T-helper 2 cell treated with Interferon-gamma antibody and Interleukin-4, amounts not matched to agents 5 μg/mL and 100 μg/mL, for 36 hours (primary cell): ENCODE data around the gene MPV17L2.

Experiments
- DNase-seq: peaks from one replicate; pipeline ENCODE4 v3.0.0; 2021; ENCODE audit warnings: low spot score
- H3K27ac Mint-ChIP-seq: one replicate; pipeline ENCODE4 v1.8.0; 2021; ENCODE audit warnings: mild to moderate bottlenecking, mixed read lengths
- H3K27me3 Mint-ChIP-seq: one replicate; pipeline ENCODE4 v1.8.0; 2021; ENCODE audit warnings: low read depth, mixed read lengths
- H3K36me3 Mint-ChIP-seq: one replicate; pipeline ENCODE4 v1.8.0; 2021; ENCODE audit warnings: low read depth, mixed read lengths
- H3K4me1 Mint-ChIP-seq: one replicate; pipeline ENCODE4 v1.8.0; 2021; ENCODE audit warnings: low read depth, mixed read lengths
- H3K4me3 Mint-ChIP-seq: one replicate; pipeline ENCODE4 v1.8.0; 2022; ENCODE audit warnings: mild to moderate bottlenecking, moderate library complexity, mixed read lengths
- H3K9me3 Mint-ChIP-seq: one replicate; pipeline ENCODE4 v1.8.0; 2021; ENCODE audit warnings: mixed read lengths

The MPV17L2 gene

GRCh38 chr19:18191640-18192062, 1.4 kb upstream of the MPV17L2 start:
- Mint-ChIP-seq H3K27me3 (no peaks in the 10 kb centered on the region), H3K4me1 (peaks cover 16% of the 10 kb centered on the region), H3K36me3 (no peaks in the 10 kb centered on the region), H3K9me3 (no peaks in the 10 kb centered on the region), H3K27ac (peak overlapping the region; percentile 89), H3K4me3 (peak overlapping the region; percentile 83)
- no peak for DNase-seq

GRCh38 chr19:18193388-18194180, 566 bp downstream of the MPV17L2 start:
- H3K27ac Mint-ChIP-seq = peak overlapping the region; percentile 89
- H3K9me3 Mint-ChIP-seq = no peaks in the 10 kb centered on the region
- H3K4me1 Mint-ChIP-seq = peaks cover 16% of the 10 kb centered on the region
- no peaks in the 10 kb centered on the region for H3K27me3 Mint-ChIP-seq
- H3K4me3 Mint-ChIP-seq = peak overlapping the region; percentile 83
- DNase-seq = no peak
- H3K36me3 Mint-ChIP-seq = peaks cover 5% of the 10 kb centered on the region

- Mint-ChIP-seq H3K27me3 (no peaks in the 10 kb centered on the region), H3K27ac (peak overlapping the region; percentile 79), H3K36me3 (peaks cover 5% of the 10 kb centered on the region), H3K9me3 (no peaks in the 10 kb centered on the region), H3K4me1 (peaks cover 16% of the 10 kb centered on the region), H3K4me3 (peak overlapping the region; percentile 83)
- no peak for DNase-seq
These were observed 1.1 kb downstream of the MPV17L2 start for GRCh38 chr19:18194181-18194530.

DNA sequence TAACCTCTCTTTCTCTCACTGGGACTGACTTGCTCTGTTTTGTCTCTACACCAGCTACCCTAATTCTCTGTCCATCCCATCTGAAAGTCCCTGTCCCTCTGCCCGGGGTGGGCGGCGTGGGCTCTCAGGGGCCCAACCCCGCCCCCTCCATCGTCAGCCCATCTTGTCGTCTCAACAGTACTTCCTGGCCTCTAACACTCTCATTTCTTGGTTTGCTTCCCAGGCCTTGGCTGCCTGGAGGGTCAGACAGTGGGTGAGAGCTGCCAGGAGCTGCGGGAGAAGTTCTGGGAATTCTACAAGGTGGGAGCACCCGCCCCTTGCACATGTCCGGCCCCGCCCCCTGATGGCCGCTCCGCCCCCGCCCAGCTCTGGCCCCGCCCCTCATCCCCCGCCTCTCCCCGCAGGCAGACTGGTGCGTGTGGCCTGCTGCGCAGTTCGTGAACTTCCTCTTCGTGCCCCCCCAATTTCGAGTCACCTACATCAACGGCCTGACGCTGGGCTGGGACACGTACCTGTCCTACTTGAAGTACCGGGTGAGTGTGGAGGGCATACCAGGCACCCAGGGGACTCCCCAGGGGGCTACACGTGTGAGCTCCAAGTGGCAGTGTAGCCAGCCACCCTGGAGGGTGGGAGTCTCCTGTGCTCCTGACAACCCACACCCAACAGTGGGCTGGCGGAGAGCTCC, 1.7 kb downstream of the MPV17L2 start:
- no peaks in the 10 kb centered on the region for H3K9me3 Mint-ChIP-seq
- no peaks in the 10 kb centered on the region for H3K27me3 Mint-ChIP-seq
- peaks cover 16% of the 10 kb centered on the region for H3K4me1 Mint-ChIP-seq
- peak overlapping the region; percentile 79 for H3K27ac Mint-ChIP-seq
- H3K4me3 Mint-ChIP-seq = peak overlapping the region; percentile 83
- DNase-seq = no peak
- peaks cover 5% of the 10 kb centered on the region for H3K36me3 Mint-ChIP-seq

DNA sequence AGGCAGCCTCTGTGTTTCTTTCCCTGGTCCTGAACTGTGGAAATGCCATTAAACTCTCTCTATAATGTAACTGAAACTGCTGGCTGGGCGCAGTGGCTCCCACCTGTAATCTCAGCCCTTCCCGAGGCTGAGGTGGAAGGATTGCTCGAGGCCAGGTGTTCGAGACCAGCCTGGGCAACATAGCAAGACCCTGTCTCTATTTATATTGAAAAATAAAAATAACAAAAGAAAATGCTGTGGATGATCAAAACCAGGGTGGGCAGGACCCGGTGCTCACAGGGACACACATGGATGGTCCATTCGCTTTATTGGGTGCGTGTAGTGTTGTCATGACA, 3.5 kb downstream of the MPV17L2 start:
- Mint-ChIP-seq H3K4me1 (peaks cover 18% of the 10 kb centered on the region), H3K36me3 (peaks cover 5% of the 10 kb centered on the region), H3K9me3 (no peaks in the 10 kb centered on the region), H3K27me3 (no peaks in the 10 kb centered on the region), H3K27ac (no peak overlapping the region), H3K4me3 (no peak overlapping the region)
- no peak for DNase-seq

DNA sequence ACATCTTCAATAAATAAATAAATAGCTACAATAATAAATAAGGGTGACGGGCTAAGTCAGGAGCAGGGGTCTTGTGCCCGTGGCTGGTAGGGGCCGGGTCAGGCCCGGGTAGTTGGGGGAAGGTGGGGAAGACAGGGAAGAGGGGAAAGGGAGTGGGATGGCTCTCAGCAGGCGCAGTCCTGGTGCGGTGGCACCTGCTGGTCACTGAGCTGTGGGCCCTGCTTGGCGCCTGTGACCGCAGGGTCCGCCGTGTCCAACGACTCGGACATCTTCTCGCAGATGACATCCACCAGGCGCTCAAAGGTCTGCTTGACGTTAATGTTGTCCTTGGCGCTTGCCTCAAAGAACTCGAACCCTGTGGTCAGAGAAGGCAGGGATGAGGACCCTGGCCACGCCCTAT, 4.3 kb downstream of the MPV17L2 start:
- Mint-ChIP-seq H3K27me3 (no peaks in the 10 kb centered on the region), H3K4me1 (peaks cover 13% of the 10 kb centered on the region), H3K36me3 (peaks cover 9% of the 10 kb centered on the region), H3K27ac (no peak overlapping the region), H3K4me3 (no peak overlapping the region), H3K9me3 (no peaks in the 10 kb centered on the region)
- DNase-seq = no peak

DNA sequence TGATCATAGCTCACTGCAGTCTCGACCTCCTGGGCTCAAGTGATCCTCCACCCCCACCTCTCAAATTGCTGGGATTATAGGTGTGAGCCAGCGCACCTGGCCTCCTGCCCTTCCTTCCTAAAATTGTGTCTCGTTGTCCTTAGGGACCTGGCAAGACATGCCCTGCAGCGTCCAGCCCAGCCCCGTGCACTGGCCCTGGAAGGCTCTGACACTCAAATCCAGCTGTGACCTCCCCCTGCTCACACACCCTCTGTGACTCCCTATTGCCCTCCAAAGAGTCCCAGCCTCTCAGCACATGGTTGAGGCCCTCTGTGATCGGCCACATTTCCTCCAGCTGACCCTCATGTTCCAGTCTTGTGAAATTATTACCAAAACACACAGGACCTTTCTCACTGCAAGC, 4.9 kb downstream of the MPV17L2 start:
- Mint-ChIP-seq H3K27ac (no peak overlapping the region), H3K36me3 (peaks cover 9% of the 10 kb centered on the region), H3K27me3 (no peaks in the 10 kb centered on the region)

DNA sequence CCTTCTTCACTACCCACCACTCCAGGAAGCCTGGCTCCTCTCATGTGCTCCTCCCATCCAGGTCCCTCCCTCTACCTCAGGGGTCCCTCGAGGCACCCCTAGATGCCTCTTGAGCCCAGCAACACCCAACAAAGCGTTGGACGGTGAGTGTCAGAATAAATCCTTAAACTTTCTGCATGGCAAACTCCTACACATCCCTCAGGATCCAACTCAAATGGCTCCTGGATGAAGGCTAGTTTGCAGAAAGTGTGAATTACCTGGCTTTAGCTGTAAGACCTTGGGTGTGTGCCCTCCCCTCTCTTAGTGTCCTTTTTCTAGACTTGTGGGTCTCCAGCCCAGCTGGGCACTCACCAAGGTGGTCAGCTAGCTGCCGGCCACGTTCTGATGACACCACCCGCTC, 5.4 kb downstream of the MPV17L2 start:
- no peak overlapping the region for H3K4me3 Mint-ChIP-seq
- H3K4me1 Mint-ChIP-seq = peaks cover 15% of the 10 kb centered on the region
- no peak for DNase-seq
- no peak overlapping the region for H3K27ac Mint-ChIP-seq
- H3K9me3 Mint-ChIP-seq = no peaks in the 10 kb centered on the region
- no peaks in the 10 kb centered on the region for H3K27me3 Mint-ChIP-seq
- peaks cover 9% of the 10 kb centered on the region for H3K36me3 Mint-ChIP-seq

More for the DNA sequence above, 4.9 kb downstream of the MPV17L2 start:
- no peak overlapping the region for H3K4me3 Mint-ChIP-seq
- no peak for DNase-seq
- peaks cover 11% of the 10 kb centered on the region for H3K4me1 Mint-ChIP-seq
- no peaks in the 10 kb centered on the region for H3K9me3 Mint-ChIP-seq

DNA sequence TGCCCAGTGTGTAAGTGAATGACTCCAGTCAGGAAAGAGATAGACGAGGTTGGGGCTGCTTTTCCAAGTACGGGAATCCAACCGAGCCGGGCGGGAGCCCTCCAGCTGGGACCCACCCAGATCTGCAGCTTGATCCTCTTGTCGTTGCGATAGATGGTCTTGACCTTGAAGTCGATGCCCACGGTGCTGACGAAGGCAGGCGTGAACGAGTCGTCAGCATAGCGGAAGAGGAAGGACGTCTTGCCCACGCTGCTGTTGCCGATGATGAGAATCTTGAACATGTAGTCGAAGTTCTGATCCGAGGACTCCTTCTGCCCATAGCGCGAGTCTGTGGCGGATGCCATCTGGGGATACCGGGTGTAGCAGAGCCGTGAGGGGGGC, 9.4 kb downstream of the MPV17L2 start:
- no peak overlapping the region for H3K27ac Mint-ChIP-seq
- DNase-seq = no peak
- no peaks in the 10 kb centered on the region for H3K9me3 Mint-ChIP-seq
- peaks cover 9% of the 10 kb centered on the region for H3K36me3 Mint-ChIP-seq
- peaks cover 2% of the 10 kb centered on the region for H3K27me3 Mint-ChIP-seq
- H3K4me3 Mint-ChIP-seq = peak overlapping the region; percentile 93
- peaks cover 12% of the 10 kb centered on the region for H3K4me1 Mint-ChIP-seq

GRCh38 chr19:18202778-18203407, 9.9 kb downstream of the MPV17L2 start:
- Mint-ChIP-seq H3K36me3 (peaks cover 9% of the 10 kb centered on the region), H3K27ac (peak overlapping the region; percentile 91), H3K4me1 (peaks cover 12% of the 10 kb centered on the region), H3K4me3 (peak overlapping the region; percentile 93), H3K9me3 (no peaks in the 10 kb centered on the region), H3K27me3 (peaks cover 2% of the 10 kb centered on the region)
- no peak for DNase-seq

DNA sequence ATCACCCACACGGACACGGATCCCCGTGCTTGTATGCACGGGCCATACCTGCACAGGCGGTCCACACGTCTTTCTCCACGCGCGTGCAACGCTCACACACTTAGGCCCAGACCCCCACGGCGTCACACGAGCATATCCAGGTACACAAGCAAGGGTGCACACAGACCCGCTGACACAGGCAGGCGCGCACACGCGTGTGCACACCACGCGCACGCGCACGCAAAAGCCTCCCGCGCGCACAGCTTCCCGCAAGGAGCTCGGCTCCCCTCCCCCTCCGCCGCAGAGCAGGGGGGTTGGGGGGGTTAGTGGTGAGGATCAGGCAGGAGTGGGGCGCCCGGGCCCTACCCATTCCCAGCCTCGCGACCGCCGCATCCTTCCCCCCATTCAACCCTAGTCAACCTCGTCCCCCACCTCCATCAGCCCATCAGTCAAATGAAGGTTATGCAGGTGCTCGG, 10.4 kb downstream of the MPV17L2 start:
- Mint-ChIP-seq H3K36me3 (peaks cover 4% of the 10 kb centered on the region), H3K4me3 (peak overlapping the region; percentile 93), H3K27me3 (peaks cover 3% of the 10 kb centered on the region), H3K27ac (peak overlapping the region; percentile 91), H3K9me3 (no peaks in the 10 kb centered on the region), H3K4me1 (peaks cover 12% of the 10 kb centered on the region)
- DNase-seq = no peak

GRCh38 chr19:18203863-18204393, 10.9 kb downstream of the MPV17L2 start, which contains the start of gene RAB3A:
Gene RAB3A, minus strand, starts transcription at chr19:18204042. Its CDS starts 1,302 bp downstream, at chr19:18202740.
- Mint-ChIP-seq H3K9me3 (no peaks in the 10 kb centered on the region), H3K27ac (peak within 1 kb of the TSS; percentile 91), H3K36me3 (peaks cover 4% of the 10 kb centered on the region), H3K4me3 (peak within 1 kb of the TSS; percentile 93), H3K27me3 (peaks cover 6% of the 10 kb centered on the region), H3K4me1 (peaks cover 13% of the 10 kb centered on the region)
- peak; percentile 99 for DNase-seq

DNA sequence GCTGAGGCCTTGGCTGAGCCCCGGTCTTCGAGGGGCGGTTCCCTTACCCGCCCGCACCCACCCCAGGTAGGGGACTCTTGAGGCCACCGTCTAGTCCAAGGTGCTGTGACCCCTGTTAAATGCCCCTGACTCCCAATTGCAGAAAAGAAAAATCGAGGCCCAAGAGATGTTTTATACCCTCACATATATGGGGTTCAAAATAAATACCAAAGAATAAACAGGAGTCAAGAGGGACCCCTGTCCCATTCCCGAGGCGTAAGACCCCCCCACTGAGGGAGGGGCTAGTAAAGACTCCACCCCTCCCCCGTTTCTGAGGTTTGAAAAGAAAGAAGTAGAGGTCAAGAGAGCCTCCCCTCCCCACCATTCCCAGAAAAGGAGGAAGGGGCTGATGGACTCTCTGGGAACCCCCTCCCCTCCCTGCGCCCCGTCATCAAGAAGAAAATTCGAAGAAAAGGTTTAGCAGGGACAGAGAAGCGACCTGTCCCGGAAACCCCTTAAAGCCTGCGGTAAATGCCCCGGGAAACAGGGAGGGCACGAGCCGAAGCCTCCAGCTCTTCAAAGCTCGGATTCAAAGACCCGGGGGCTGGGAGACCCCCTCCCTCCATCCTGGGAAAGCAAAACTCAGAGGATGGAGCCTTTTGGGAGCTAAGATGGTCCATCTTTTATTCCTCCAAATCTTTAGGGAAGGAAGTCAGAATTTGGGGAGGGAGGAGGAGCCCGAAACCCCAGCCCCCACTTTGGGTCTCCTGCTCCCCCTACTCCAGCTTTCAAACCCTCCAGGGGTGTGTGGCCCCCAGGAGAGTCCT, 11.6 kb downstream of the MPV17L2 start:
- peaks cover 13% of the 10 kb centered on the region for H3K4me1 Mint-ChIP-seq
- H3K4me3 Mint-ChIP-seq = peak overlapping the region; percentile 92
- H3K9me3 Mint-ChIP-seq = no peaks in the 10 kb centered on the region
- H3K27me3 Mint-ChIP-seq = peaks cover 6% of the 10 kb centered on the region
- H3K27ac Mint-ChIP-seq = peak overlapping the region; percentile 91
- peak; percentile 44 for DNase-seq
- H3K36me3 Mint-ChIP-seq = peaks cover 4% of the 10 kb centered on the region
